Activated T-cell treated with anti-CD3 and anti-CD28 coated beads for 4 hours (primary cell): ENCODE measurements around the gene IDH2.
"Not testable (repeated sequence)": the region's sequence is repeated elsewhere in the genome, so short reads cannot be mapped to it uniquely, and the experiment has no call there.

Source experiments
- DNase-seq: peaks from one replicate; pipeline ENCODE4 v3.0.0-alpha.2; 2020

IDH2 gene

GRCh38 chr15:90083419-90083818 is 18.8 kb downstream of the IDH2 start:
- DNase-seq, result no peak

GRCh38 chr15:90082140-90082715 is 20.0 kb downstream of the IDH2 start:
- no peak for DNase-seq

GRCh38 chr15:90080818-90081393 is 21.4 kb downstream of the IDH2 start:
- no peak for DNase-seq

GRCh38 chr15:90080458-90080755 is 21.9 kb downstream of the IDH2 start:
- DNase-seq, result no peak

- DNase-seq, result no peak
Observed at GRCh38 chr15:90079619-90080457, 22.4 kb downstream of the IDH2 start.

- DNase-seq, result no peak
Observed at GRCh38 chr15:90078965-90079364, 23.3 kb downstream of the IDH2 start.

- DNase-seq, result no peak
Observed at GRCh38 chr15:90076716-90077115, 25.6 kb downstream of the IDH2 start.

GRCh38 chr15:90075420-90076289 is 26.6 kb downstream of the IDH2 start:
- DNase-seq, result no peak

- DNase-seq, result no peak
Observed at GRCh38 chr15:90074916-90075315, 27.4 kb downstream of the IDH2 start.

- DNase-seq, result no peak
Observed at GRCh38 chr15:90074023-90074422, 28.2 kb downstream of the IDH2 start.

GRCh38 chr15:90072978-90073640 is 29.2 kb downstream of the IDH2 start:
- DNase-seq, result no peak

- DNase-seq, result peak; percentile 76
Observed at GRCh38 chr15:90071220-90071807, 31.0 kb downstream of the IDH2 start.

- not testable (repeated sequence) for DNase-seq
Observed at GRCh38 chr15:90070623-90071022, 31.6 kb downstream of the IDH2 start.

GRCh38 chr15:90067953-90068606 is 34.2 kb downstream of the IDH2 start:
- no peak for DNase-seq

GRCh38 chr15:90067181-90067952 is 34.9 kb downstream of the IDH2 start:
- DNase-seq, result no peak

GRCh38 chr15:90065682-90066049 is 36.6 kb downstream of the IDH2 start:
- no peak for DNase-seq

GRCh38 chr15:90064911-90065681 is 37.2 kb downstream of the IDH2 start:
- no peak for DNase-seq

- DNase-seq, result no peak
Observed at GRCh38 chr15:90063770-90064247, 38.5 kb downstream of the IDH2 start.

GRCh38 chr15:90062973-90063769 is 39.1 kb downstream of the IDH2 start:
- no peak for DNase-seq
